GM13977 (cell line): ENCODE measurements around the gene RAB20.

Experiments used
- DNase-seq: peaks from one replicate; pipeline ENCODE4 v3.0.0; 2012; ENCODE audit warnings: low spot score
- CTCF ChIP-seq: IDR thresholded peaks from 2 replicates; pipeline ENCODE4 v1.5.1; 2012; ENCODE audit warnings: mild to moderate bottlenecking, control low read depth; ENCODE audit not compliant: insufficient read depth; ENCODE audit errors: extremely low read depth, missing control alignments
- in situ Hi-C: fragments of 300-500 bp; cut with MboI; formaldehyde crosslinking; loops from one replicate; pipeline ENCODE4 v1.12.0; 2022; ENCODE audit warnings: low sequenced_read_pairs, low pct_unique_long_range_greater_than_20kb, mixed read lengths, inconsistent platforms; ENCODE audit not compliant: unreplicated experiment

Gene RAB20

GRCh38 chr13:110524541-110525257, 36.8 kb downstream of the RAB20 start:
- no peak for TF ChIP-seq CTCF
- in situ Hi-C loops = no loop called here
- no peak for DNase-seq

GRCh38 chr13:110523838-110524540, 37.5 kb downstream of the RAB20 start:
- TF ChIP-seq CTCF = no peak
- in situ Hi-C loops = no loop called here
- DNase-seq = no peak

- in situ Hi-C loops = no loop called here
- TF ChIP-seq CTCF = no peak
- no peak for DNase-seq
Observed at GRCh38 chr13:110523180-110523579, 38.3 kb downstream of the RAB20 start.

GRCh38 chr13:110522721-110523120, 38.8 kb downstream of the RAB20 start:
- in situ Hi-C loops = no loop called here

GRCh38 chr13:110521946-110522345, 39.6 kb downstream of the RAB20 start:
- no peak for TF ChIP-seq CTCF
- DNase-seq = no peak
- in situ Hi-C loops = no loop called here

More at GRCh38 chr13:110522721-110523120, 38.8 kb downstream of the RAB20 start:
- no peak for DNase-seq
- no peak for TF ChIP-seq CTCF

GRCh38 chr13:110521296-110521680, 40.2 kb downstream of the RAB20 start:
- in situ Hi-C loops = no loop called here
- no peak for TF ChIP-seq CTCF
- DNase-seq = no peak
